H1 (cell line): ENCODE measurements around the gene STK11IP. TPM values are rescaled to one million over a fixed set of nuclear protein-coding genes. Genes with fewer than 3 reads are reported as not detected.

ENCODE experiments used
- ATF3 ChIP-seq: IDR thresholded peaks from 2 replicates; pipeline ENCODE4 v1.6.1; 2011; ENCODE audit warnings: low read depth, mild to moderate bottlenecking, low read length; ENCODE audit not compliant: insufficient read depth
- CBX8 ChIP-seq: fragments of 300-800, 300-1000 bp; sonication (generic); IDR thresholded peaks from 2 replicates; pipeline ENCODE4 v1.7.1; 2016; ENCODE audit warnings: low read depth, low read length, borderline replicate concordance
- CTBP2 ChIP-seq: IDR thresholded peaks from 2 replicates; pipeline ENCODE4 v1.7.0; 2011; ENCODE audit warnings: borderline replicate concordance, mild to moderate bottlenecking, moderate library complexity, mixed read lengths, low read length; ENCODE audit not compliant: insufficient read depth, insufficient read length
- CTCF ChIP-seq, 3 experiments: IDR thresholded peaks; 1 replicate in 2 of 3; 2 replicates in 1 of 3; pipeline versions ENCODE4 v1.5.1 to v1.6.1; 2011; ENCODE audit warnings: low read length in 3 of 3, mild to moderate bottlenecking in 3 of 3, inconsistent platforms in 2 of 3, low read depth in 1 of 3, moderate library complexity in 1 of 3; ENCODE audit not compliant: insufficient read depth in 1 of 3; ENCODE audit errors: control extremely low read depth in 1 of 3
- EZH2 ChIP-seq: fragments of 200-600 bp; sonication (generic); IDR thresholded peaks from 2 replicates; pipeline ENCODE4 v1.7.1; 2012; ENCODE audit warnings: low read depth, mild to moderate bottlenecking, moderate library complexity, low read length, inconsistent platforms; ENCODE audit not compliant: severe bottlenecking
- NANOG ChIP-seq: IDR thresholded peaks from 2 replicates; pipeline ENCODE4 v1.6.1; 2011; ENCODE audit warnings: low read length, low read depth, mild to moderate bottlenecking, inconsistent platforms; ENCODE audit not compliant: insufficient read depth, poor library complexity, severe bottlenecking
- RFX5 ChIP-seq: IDR thresholded peaks from 2 replicates; pipeline ENCODE4 v1.6.1; 2011; ENCODE audit warnings: low read depth, low read length, improper control_type of control experiment, borderline replicate concordance
- RNF2 ChIP-seq: fragments of 200-900, 300-1000 bp; sonication (generic); IDR thresholded peaks from 2 replicates; pipeline ENCODE4 v1.7.1; 2016; ENCODE audit warnings: borderline replicate concordance, low read depth, mild to moderate bottlenecking, antibody characterized with exemption, low read length; ENCODE audit not compliant: poor library complexity, severe bottlenecking; ENCODE audit errors: missing control alignments
- RXRA ChIP-seq: IDR thresholded peaks from 2 replicates; pipeline ENCODE4 v1.6.1; 2011; ENCODE audit warnings: low read depth, mild to moderate bottlenecking, low read length, moderate library complexity; ENCODE audit not compliant: insufficient read depth
- SP1 ChIP-seq: IDR thresholded peaks from 2 replicates; pipeline ENCODE4 v1.6.1; 2011; ENCODE audit warnings: low read depth, low read length
- SP4 ChIP-seq: IDR thresholded peaks from 2 replicates; pipeline ENCODE4 v1.6.1; 2012; ENCODE audit warnings: low read length, inconsistent platforms
- TAF7 ChIP-seq: optimal IDR thresholded peaks from 2 replicates; pipeline ENCODE3; 2011; ENCODE audit warnings: low read depth, mild to moderate bottlenecking, inconsistent platforms, low read length, moderate library complexity, borderline replicate concordance
- YY1 ChIP-seq: IDR thresholded peaks from 2 replicates; pipeline ENCODE4 v1.6.1; 2011; ENCODE audit warnings: low read depth, mild to moderate bottlenecking, low read length
- polyA plus RNA-seq, 7 experiments: library from polyadenylated mRNA; depleted of rRNA in 3 of 7; stranded (reverse) in 5 of 7; unstranded in 2 of 7; fragments of >200 nt in 5 of 7; fragments of 200-250 nt in 2 of 7; gene quantifications; 1 replicate in 5 of 7; 2 replicates in 1 of 7; 4 replicates in 1 of 7; pipeline versions ENCODE4 v1.2.1 to v1.2.3, GENCODE V29; 2011 to 2013; ENCODE audit warnings: missing spikeins in 2 of 7, mixed read lengths in 2 of 7
- total RNA-seq: library from RNA; stranded (reverse); fragmentation: NEBNext Ultra II Directional; extraction: Animal tissue kit (Norgen Biotek cat#: 25700); gene quantifications from 2 replicates; pipeline ENCODE4 v1.2.1, GENCODE V29; 2021
- TF ChIP-seq, protein P1 (sequence below): IDR thresholded peaks from 2 replicates; pipeline ENCODE4 v1.6.1; 2012; ENCODE audit warnings: low read length, inconsistent platforms
- TF ChIP-seq, protein P2 (sequence below): IDR thresholded peaks from 2 replicates; pipeline ENCODE4 v1.6.1; 2012; ENCODE audit warnings: inconsistent platforms

STK11IP gene
- total and polyA plus RNA-seq, 2 of the 8 experiments (the other 6 are each of a cell fraction or from before 2014, with no cell fraction given) = 18.5 to 29.6 TPM

DNA sequence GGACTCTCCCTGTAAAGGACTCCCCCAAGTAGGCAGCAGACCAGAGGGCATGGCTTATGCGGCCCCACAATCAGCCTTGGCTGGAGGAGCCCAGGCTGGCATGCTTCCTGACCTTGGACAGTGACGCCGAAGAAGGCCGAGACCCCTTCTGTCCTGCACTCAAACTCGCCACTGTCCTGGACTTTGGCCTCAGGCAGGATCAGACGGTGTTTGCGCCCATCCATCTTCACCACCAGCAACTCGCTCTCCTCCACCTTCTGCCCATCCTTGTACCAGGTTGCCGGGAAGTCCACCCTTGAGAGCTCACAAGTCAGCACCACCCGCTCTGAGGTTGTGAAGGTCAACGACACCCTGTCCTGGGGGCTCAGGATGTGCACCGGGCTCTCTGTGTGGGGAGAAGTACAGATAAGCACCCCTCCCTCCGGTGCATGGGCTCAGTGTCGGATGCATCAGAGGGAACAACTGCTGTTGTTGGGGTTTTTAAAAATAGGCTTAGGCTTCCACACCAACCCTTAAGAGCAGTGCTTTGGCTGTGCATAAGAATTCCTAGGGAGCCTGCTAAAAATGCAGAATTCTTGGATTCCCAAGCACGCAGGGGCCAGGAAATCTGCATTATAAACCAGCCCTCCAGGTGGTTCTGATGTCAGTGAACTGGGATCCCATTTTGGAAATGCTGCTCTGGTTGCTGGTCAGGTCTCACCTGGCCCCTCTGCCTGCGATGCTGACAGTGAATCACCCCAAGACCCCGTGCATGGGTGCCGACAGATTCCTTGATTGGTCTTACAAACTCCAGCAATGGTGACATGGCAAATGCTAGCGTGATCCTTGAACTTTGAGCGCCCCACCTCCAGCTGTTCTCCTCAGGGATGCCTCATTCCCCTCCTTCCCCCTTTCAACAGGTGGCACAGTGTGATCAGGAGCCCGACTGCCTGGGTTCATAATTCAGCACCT is 32.3 kb upstream of the STK11IP start (continued):
- TF ChIP-seq RFX5 (no peak), EZH2 (no peak), ATF3 (no peak), YY1 (peak; percentile 76; the same call in 1 of the 2 replicates), RNF2 (no peak), RXRA (no peak), SP1 (peak; percentile 87), TAF7 (peak; percentile 50), CTCF (IDR thresholded peaks at IDR 0.05; ENCODE audit: control extremely low read depth in 1 of 3, insufficient read depth in 1 of 3, low read depth in 1 of 3, low read length in 3 of 3) (no peak), CBX8 (no peak), CTBP2 (no peak), NANOG (no peak), SP4 (no peak; the same call in 1 of the 2 replicates)
- TF ChIP-seq, protein P1, sequence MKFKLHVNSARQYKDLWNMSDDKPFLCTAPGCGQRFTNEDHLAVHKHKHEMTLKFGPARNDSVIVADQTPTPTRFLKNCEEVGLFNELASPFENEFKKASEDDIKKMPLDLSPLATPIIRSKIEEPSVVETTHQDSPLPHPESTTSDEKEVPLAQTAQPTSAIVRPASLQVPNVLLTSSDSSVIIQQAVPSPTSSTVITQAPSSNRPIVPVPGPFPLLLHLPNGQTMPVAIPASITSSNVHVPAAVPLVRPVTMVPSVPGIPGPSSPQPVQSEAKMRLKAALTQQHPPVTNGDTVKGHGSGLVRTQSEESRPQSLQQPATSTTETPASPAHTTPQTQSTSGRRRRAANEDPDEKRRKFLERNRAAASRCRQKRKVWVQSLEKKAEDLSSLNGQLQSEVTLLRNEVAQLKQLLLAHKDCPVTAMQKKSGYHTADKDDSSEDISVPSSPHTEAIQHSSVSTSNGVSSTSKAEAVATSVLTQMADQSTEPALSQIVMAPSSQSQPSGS = no peak; the same call in 1 of the 2 replicates
- TF ChIP-seq, protein P2, sequence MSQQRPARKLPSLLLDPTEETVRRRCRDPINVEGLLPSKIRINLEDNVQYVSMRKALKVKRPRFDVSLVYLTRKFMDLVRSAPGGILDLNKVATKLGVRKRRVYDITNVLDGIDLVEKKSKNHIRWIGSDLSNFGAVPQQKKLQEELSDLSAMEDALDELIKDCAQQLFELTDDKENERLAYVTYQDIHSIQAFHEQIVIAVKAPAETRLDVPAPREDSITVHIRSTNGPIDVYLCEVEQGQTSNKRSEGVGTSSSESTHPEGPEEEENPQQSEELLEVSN = no peak
